SK-N-SH (cell line): Measurements from ENCODE around the gene C1S. TPM values are rescaled to one million over a fixed set of nuclear protein-coding genes. Genes with fewer than 3 reads are reported as not detected.

Source experiments
- CTCF ChIA-PET: fragments of 300-600, 350-600 bp; formaldehyde crosslinking; extraction: SDS; loops from one replicate; lab custom pipeline; 2021; lab: Yijun Ruan, JAX
- POLR2A ChIA-PET: fragments of 350-600 bp; sonication (Branson Sonifier 250); formaldehyde crosslinking; extraction: SDS; loops from one replicate; lab custom pipeline; 2020; ENCODE audit warnings: antibody characterized with exemption, inconsistent platforms; lab: Yijun Ruan, JAX
- DNase-seq: peaks from one replicate; pipeline ENCODE4 v3.0.0; 2012
- H2AFZ ChIP-seq: fragments of 200-600 bp; sonication (generic); 2 replicates; pipeline ENCODE4 v1.8.1; 2016; ENCODE audit warnings: antibody characterized with exemption, mild to moderate bottlenecking, low read depth
- H3F3A ChIP-seq: fragments of 200-600 bp; sonication (generic); replicated peaks from 2 replicates; pipeline ENCODE3; 2016; ENCODE audit warnings: antibody characterized with exemption, mild to moderate bottlenecking; ENCODE audit not compliant: insufficient read depth
- H3K27ac ChIP-seq, 2 experiments: fragments of 200-500 bp in 1 of 2; fragments of 200-600 bp in 1 of 2; sonication (Bioruptor generic) in 1 of 2; sonication (generic), shearing (Covaris generic) in 1 of 2; 2 replicates each; pipeline versions ENCODE4 v1.5.1 to v1.6.1; 2014 to 2016; ENCODE audit warnings: low read depth in 2 of 2, inconsistent platforms in 1 of 2, low read length in 1 of 2, mild to moderate bottlenecking in 1 of 2, mixed read lengths in 1 of 2
- H3K27me3 ChIP-seq: fragments of 200-600 bp; sonication (generic), shearing (Covaris generic); 2 replicates; pipeline ENCODE4 v1.6.1; 2016; ENCODE audit warnings: mixed run types; ENCODE audit not compliant: insufficient read depth
- H3K36me3 ChIP-seq, 2 experiments: fragments of 200-500 bp in 1 of 2; fragments of 200-600 bp in 1 of 2; sonication (Bioruptor generic) in 1 of 2; sonication (generic) in 1 of 2; replicated peaks in 1 of 2; 2 replicates each; pipeline versions ENCODE3 to v1.5.1; 2014 to 2016; ENCODE audit warnings: low read length in 1 of 2, mild to moderate bottlenecking in 1 of 2; ENCODE audit not compliant: insufficient read depth in 2 of 2, control insufficient read depth in 1 of 2
- H3K4me1 ChIP-seq, 2 experiments: fragments of 200-500 bp in 1 of 2; fragments of 200-600 bp in 1 of 2; sonication (Bioruptor generic) in 1 of 2; sonication (generic), shearing (Covaris generic) in 1 of 2; 2 replicates each; pipeline versions ENCODE4 v1.5.1 to v1.6.1; 2014 to 2016; ENCODE audit warnings: low read depth in 1 of 2, low read length in 1 of 2, mixed run types in 1 of 2; ENCODE audit not compliant: insufficient read depth in 2 of 2, control insufficient read depth in 1 of 2
- H3K4me2 ChIP-seq: fragments of 200-600 bp; sonication (generic), shearing (Covaris generic); 2 replicates; pipeline ENCODE4 v1.6.1; 2017; ENCODE audit warnings: mixed run types
- H3K4me3 ChIP-seq, 2 experiments: fragments of 200-500 bp in 1 of 2; fragments of 200-600 bp in 1 of 2; sonication (Bioruptor generic) in 1 of 2; sonication (generic), shearing (Covaris generic) in 1 of 2; 2 replicates each; pipeline versions ENCODE4 v1.5.1 to v1.8.1; 2014 to 2016; ENCODE audit warnings: low read depth in 2 of 2, inconsistent platforms in 1 of 2, low read length in 1 of 2, mild to moderate bottlenecking in 1 of 2, mixed read lengths in 1 of 2, moderate library complexity in 1 of 2
- H3K79me2 ChIP-seq: fragments of 200-600 bp; sonication (generic); 2 replicates; pipeline ENCODE4 v1.8.1; 2017; ENCODE audit warnings: mild to moderate bottlenecking; ENCODE audit not compliant: insufficient read depth
- H3K9ac ChIP-seq: fragments of 200-600 bp; sonication (generic); 2 replicates; pipeline ENCODE4 v1.6.1; 2017; ENCODE audit warnings: mixed run types
- H3K9me2 ChIP-seq: fragments of 200-600 bp; sonication (generic); 2 replicates; pipeline ENCODE4 v1.6.1; 2017; ENCODE audit warnings: mixed run types
- H3K9me3 ChIP-seq: fragments of 200-600 bp; sonication (generic); 2 replicates; pipeline ENCODE4 v1.6.1; 2017; ENCODE audit warnings: mixed run types, mild to moderate bottlenecking, moderate library complexity
- H4K20me1 ChIP-seq: fragments of 200-600 bp; sonication (generic); 2 replicates; pipeline ENCODE4 v1.6.1; 2017; ENCODE audit warnings: mild to moderate bottlenecking, mixed run types; ENCODE audit not compliant: insufficient read depth
- CHD2 ChIP-seq: fragments of 150-350 bp; IDR thresholded peaks from 2 replicates; pipeline ENCODE4 v1.6.1; 2018; ENCODE audit warnings: low read length; ENCODE audit not compliant: partially characterized antibody
- CTCF ChIP-seq: fragments of 200-600 bp; sonication (generic); IDR thresholded peaks from 2 replicates; pipeline ENCODE4 v1.6.1; 2017; ENCODE audit warnings: antibody characterized with exemption, mild to moderate bottlenecking, moderate library complexity
- FOXJ3 ChIP-seq: sonication (generic); formaldehyde crosslinking; IDR thresholded peaks from 2 replicates; pipeline ENCODE4 v1.5.1; 2020; ENCODE audit warnings: mild to moderate bottlenecking, missing genetic modification reagents
- FOXM1 ChIP-seq: IDR thresholded peaks from 2 replicates; pipeline ENCODE4 v1.4.0; 2012; ENCODE audit warnings: low read depth, mild to moderate bottlenecking
- GABPA ChIP-seq: IDR thresholded peaks from 2 replicates; pipeline ENCODE4 v1.4.0; 2012; ENCODE audit warnings: low read depth, mild to moderate bottlenecking
- GATA2 ChIP-seq: sonication (generic); formaldehyde crosslinking; IDR thresholded peaks from 2 replicates; pipeline ENCODE4 v1.5.0; 2020; ENCODE audit warnings: mild to moderate bottlenecking, missing genetic modification reagents
- MEF2A ChIP-seq: IDR thresholded peaks from 2 replicates; pipeline ENCODE4 v1.4.0; 2012; ENCODE audit warnings: low read depth, borderline replicate concordance
- RAD21 ChIP-seq: IDR thresholded peaks from 2 replicates; pipeline ENCODE4 v1.6.1; 2012; ENCODE audit warnings: mild to moderate bottlenecking, low read length
- REST ChIP-seq: IDR thresholded peaks from 2 replicates; pipeline ENCODE4 v1.6.1; 2012; ENCODE audit warnings: mild to moderate bottlenecking, low read depth, low read length, moderate library complexity
- RFX5 ChIP-seq: IDR thresholded peaks from 2 replicates; pipeline ENCODE4 v1.6.1; 2012; ENCODE audit warnings: mild to moderate bottlenecking, improper control_type of control experiment, low read length
- RXRA ChIP-seq: IDR thresholded peaks from 2 replicates; pipeline ENCODE4 v1.4.0; 2012; ENCODE audit warnings: low read depth, mild to moderate bottlenecking, borderline replicate concordance
- SMC3 ChIP-seq: IDR thresholded peaks from 2 replicates; pipeline ENCODE4 v1.6.1; 2012; ENCODE audit warnings: low read depth, low read length, improper control_type of control experiment
- TAF1 ChIP-seq: IDR thresholded peaks from 2 replicates; pipeline ENCODE4 v1.6.1; 2012; ENCODE audit warnings: low read depth, mild to moderate bottlenecking, low read length, moderate library complexity, borderline replicate concordance
- TCF12 ChIP-seq: IDR thresholded peaks from 2 replicates; pipeline ENCODE4 v1.4.0; 2012
- TEAD4 ChIP-seq: IDR thresholded peaks from 2 replicates; pipeline ENCODE4 v1.4.0; 2012; ENCODE audit warnings: mild to moderate bottlenecking, borderline replicate concordance; ENCODE audit not compliant: insufficient read depth
- USF1 ChIP-seq: IDR thresholded peaks from 2 replicates; pipeline ENCODE4 v1.4.0; 2012; ENCODE audit warnings: low read depth, borderline replicate concordance
- WGBS: methylation state at CpG from one replicate; pipeline ENCODE4 v1.1.6; 2017; ENCODE audit warnings: low lambda C conversion rate; 5-methylcytosine and 5-hydroxymethylcytosine counted together
- polyA plus RNA-seq, 3 experiments: library from polyadenylated mRNA; depleted of rRNA; stranded (reverse); fragments of >200 nt; gene quantifications; 2 replicates each; pipeline ENCODE4 v1.2.3, GENCODE V29; 2012
- TF ChIP-seq, protein P1 (sequence below): IDR thresholded peaks from 2 replicates; pipeline ENCODE4 v1.4.0; 2012; ENCODE audit warnings: low read depth
- TF ChIP-seq, protein P2 (sequence below): fragments of 150-350 bp; IDR thresholded peaks from 2 replicates; pipeline ENCODE4 v1.6.1; 2016; ENCODE audit warnings: mild to moderate bottlenecking, low read depth, low read length

Gene C1S
- polyA plus RNA-seq, 1 of the 3 experiments (the other 2 are of a cell fraction) = 14.5 TPM

GRCh38 chr12:7116196-7116595, 55.7 kb downstream of the C1S start:
- Histone ChIP-seq H3F3A (no peaks in the 10 kb centered on the region), H3K79me2 (no peaks in the 10 kb centered on the region), H2AFZ (no peak overlapping the region), H3K27ac (no peak overlapping the region), H4K20me1 (no peaks in the 10 kb centered on the region), H3K4me1 (peaks cover 0 to 8% of the 10 kb centered on the region in 2 experiments; a peak in 2 of 4 replicates), H3K9me3 (no peaks in the 10 kb centered on the region), H3K9me2 (no peaks in the 10 kb centered on the region), H3K27me3 (peaks cover 10% of the 10 kb centered on the region; the same call in 1 of the 2 replicates)
- DNase-seq = no peak
- POLR2A ChIA-PET = no interaction called here
- WGBS = 72% methylated on average over 2 of the region's 3 CpGs
- CTCF ChIA-PET = no interaction called here
- TF ChIP-seq CHD2 = no peak
- no peak for TF ChIP-seq SMC3
- TF ChIP-seq USF1 = no peak
- no peak for TF ChIP-seq RXRA
- TF ChIP-seq FOXM1 = no peak
- TF ChIP-seq, protein P1, sequence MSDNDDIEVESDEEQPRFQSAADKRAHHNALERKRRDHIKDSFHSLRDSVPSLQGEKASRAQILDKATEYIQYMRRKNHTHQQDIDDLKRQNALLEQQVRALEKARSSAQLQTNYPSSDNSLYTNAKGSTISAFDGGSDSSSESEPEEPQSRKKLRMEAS = no peak
- TF ChIP-seq TEAD4 = no peak
- no peak for TF ChIP-seq FOXJ3
- no peak for TF ChIP-seq REST
- TF ChIP-seq GABPA = no peak
- no peak for TF ChIP-seq MEF2A
- no peak for TF ChIP-seq TCF12
- TF ChIP-seq GATA2 (CRISPR knock-in tag) = no peak
- TF ChIP-seq, protein P2, sequence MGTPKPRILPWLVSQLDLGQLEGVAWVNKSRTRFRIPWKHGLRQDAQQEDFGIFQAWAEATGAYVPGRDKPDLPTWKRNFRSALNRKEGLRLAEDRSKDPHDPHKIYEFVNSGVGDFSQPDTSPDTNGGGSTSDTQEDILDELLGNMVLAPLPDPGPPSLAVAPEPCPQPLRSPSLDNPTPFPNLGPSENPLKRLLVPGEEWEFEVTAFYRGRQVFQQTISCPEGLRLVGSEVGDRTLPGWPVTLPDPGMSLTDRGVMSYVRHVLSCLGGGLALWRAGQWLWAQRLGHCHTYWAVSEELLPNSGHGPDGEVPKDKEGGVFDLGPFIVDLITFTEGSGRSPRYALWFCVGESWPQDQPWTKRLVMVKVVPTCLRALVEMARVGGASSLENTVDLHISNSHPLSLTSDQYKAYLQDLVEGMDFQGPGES = no peak
- no peak for TF ChIP-seq RAD21
- no peak for TF ChIP-seq RFX5
- TF ChIP-seq TAF1 = no peak
- TF ChIP-seq CTCF = no peak
- TF ChIP-seq, all 33 proteins: peak for 0
- H3K4me2 ChIP-seq = no peak overlapping the region
- no peak overlapping the region for H3K4me3 ChIP-seq
- H3K9ac ChIP-seq = no peak overlapping the region
- no peaks in the 10 kb centered on the region for H3K36me3 ChIP-seq
